Bronchial smooth muscle cell (primary cell): Measurements from ENCODE around the gene BCO2. TPM values are rescaled to one million over a fixed set of nuclear protein-coding genes. Genes with fewer than 3 reads are reported as not detected.

Experiments
- total RNA-seq: library from RNA; depleted of rRNA; stranded (reverse); fragments of >200 nt; gene quantifications from 2 replicates; pipeline ENCODE4 v1.2.1, GENCODE V29; 2014

BCO2 gene
- total RNA-seq, result 0.86 and 0.95 TPM in 2 replicates

GRCh38 chr11:112174789-112175598 is at the start of gene BCO2:
Gene BCO2 (plus strand): TSS chr11:112175512. CDS start chr11:112175602, 90 bp downstream.

DNA sequence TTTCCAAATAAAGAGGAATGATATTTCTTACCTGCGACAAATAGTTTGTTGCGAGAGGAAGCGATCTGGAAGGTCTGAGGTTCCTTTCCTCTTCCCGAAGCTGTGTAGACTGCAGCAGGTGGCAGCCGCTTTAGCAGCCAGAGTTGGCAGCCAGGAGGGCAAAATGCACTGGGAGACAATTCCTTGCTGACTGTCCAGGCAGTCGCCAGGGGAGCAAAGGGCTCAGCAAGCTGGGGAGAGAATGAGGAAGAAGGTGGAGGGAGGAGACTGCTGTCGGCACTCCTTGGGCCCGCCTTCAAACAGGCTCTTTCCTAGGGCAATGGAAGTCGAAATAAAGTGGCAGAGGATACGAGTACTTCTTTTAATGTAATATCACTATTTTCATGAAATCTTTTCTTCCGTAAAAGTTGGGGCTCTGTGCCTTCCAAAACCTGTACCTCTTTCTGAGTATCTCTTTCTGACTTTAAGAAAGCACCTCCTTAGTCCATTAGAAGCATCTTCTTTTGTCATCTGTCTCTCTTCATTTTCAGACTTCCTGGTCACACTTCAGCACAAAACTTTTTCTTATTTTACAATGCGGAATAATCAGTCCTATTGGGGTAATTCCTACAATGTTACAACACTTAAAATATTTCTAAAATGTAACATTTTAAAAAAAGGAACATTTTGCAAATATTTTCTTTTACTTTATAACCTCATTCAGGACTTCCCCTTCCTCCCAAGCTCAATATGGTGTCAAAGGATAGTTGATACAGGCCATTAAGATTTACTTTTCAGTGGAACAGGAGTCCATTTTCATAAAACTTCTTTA is 11.2 kb upstream of the BCO2 start, which contains the start of gene IL18:
Gene IL18, minus strand, starts transcription at position 220 of the 811 bp plus-strand sequence. CDS start 9,041 bp downstream, outside the sequence.

DNA sequence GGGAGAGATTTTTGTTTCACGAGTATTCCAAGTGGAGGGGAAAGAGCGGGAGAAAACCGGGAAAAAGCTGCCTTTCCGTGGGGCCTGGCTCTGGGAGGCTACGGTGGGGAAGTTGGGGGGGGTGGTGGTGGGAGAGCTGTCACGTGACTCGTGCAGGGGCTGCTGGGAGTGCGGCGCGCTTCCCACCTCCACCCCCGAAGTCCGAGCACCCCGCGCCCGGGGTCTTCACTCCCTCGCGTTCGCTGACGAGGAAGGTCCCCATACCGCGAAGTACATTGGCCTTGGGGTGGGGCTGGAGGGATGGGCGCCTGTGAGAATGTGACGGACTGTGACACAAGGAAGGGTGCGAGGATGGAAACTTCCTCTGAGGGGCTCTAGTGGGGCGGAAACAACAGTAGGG is 8.2 kb upstream of the BCO2 start, which contains the start of gene TEX12:
Gene TEX12, plus strand, starts transcription at position 228 of the 400 bp plus-strand sequence. CDS start 1,897 bp downstream, outside the sequence.

GRCh38 chr11:112226062-112226830 is 50.9 kb downstream of the BCO2 start, which contains the start of gene PTS:
Gene PTS (plus strand): TSS chr11:112226428. CDS start chr11:112226444, 16 bp downstream.

DNA sequence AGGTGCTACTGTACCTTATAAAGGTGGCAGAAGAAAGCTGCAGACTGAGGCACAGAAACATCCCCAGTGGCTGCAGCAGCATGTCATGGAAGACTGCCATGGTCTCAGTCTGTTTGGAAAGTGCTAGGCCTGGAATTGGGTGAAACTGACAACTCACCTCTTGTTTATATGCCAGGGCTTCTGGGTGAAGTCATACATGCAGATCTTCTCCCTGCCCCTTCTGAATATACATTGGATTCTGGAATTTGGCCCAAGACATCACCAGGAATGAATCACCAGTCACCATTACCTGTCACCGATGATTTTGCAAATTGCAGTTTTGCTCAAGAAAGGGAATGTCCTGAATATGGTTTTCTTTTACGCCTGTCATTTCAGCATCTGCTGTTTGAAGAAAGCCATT is 85.2 kb downstream of the BCO2 start, which contains the start of gene PLET1:
Gene PLET1, minus strand, starts transcription at position 371 of the 400 bp plus-strand sequence. Its CDS starts 271 bp downstream, at position 100.

Other genes with a start within 250 kb of the BCO2 start
- gene DIXDC1, start 238.2 kb upstream of the BCO2 start, total RNA-seq, result 15.3 and 15.5 TPM in 2 replicates
- gene DLAT, start 150.1 kb upstream of the BCO2 start, total RNA-seq, result 15.5 and 18.1 TPM in 2 replicates
- 1.1 and 1.4 TPM in 2 replicates for gene PIH1D2, start 101.5 kb upstream of the BCO2 start, total RNA-seq
- 13.7 and 18.9 TPM in 2 replicates for gene NKAPD1, start 101.2 kb upstream of the BCO2 start, total RNA-seq
- gene TIMM8B, start 88.8 kb upstream of the BCO2 start, total RNA-seq, result 53.4 and 67.6 TPM in 2 replicates
- gene SDHD, start 88.6 kb upstream of the BCO2 start, total RNA-seq, result 162 and 201 TPM in 2 replicates
- gene IL18, start 11.4 kb upstream of the BCO2 start, total RNA-seq, result 0.32 TPM in 1 of 2 replicates, not detected in the other
- 0.16 TPM in 1 of 2 replicates, not detected in the other for gene TEX12, start 8.1 kb upstream of the BCO2 start, total RNA-seq
- 24.5 and 30.1 TPM in 2 replicates for gene PTS, start 50.9 kb downstream of the BCO2 start, total RNA-seq
- not detected in 2 replicates for gene PLET1, start 85.3 kb downstream of the BCO2 start, total RNA-seq